Stimulated activated CD8-positive, alpha-beta memory T cell treated with anti-CD3 and anti-CD28 coated beads, Interleukin-12 subunit alpha, Interleukin-12 subunit beta, amount 100 ng/mL, for 1 hour (primary cell): Measurements from ENCODE around the gene APOH.

Source experiments
- DNase-seq: peaks from one replicate; pipeline ENCODE4 v3.0.0-alpha.2; 2020; ENCODE audit warnings: low read depth

The APOH gene

DNA sequence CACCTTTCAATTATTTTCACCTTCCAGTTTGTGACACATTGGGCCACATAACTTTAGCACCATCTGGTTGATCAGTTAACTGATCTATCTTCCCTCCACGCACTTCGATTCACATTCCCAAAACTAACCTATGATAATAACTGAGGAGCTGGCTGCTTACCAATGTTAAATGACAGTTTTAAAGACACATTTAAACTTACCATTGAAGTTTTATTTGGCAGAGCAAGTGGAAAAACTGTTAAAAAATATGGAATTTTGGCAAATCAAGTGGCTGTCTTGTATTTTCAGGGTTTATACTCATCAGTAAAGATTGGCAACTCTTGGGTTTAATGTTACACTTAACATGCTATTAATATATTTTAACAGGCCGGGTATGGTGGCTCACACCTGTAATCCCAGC, 5.4 kb upstream of the APOH start:
- DNase-seq, result no peak

DNA sequence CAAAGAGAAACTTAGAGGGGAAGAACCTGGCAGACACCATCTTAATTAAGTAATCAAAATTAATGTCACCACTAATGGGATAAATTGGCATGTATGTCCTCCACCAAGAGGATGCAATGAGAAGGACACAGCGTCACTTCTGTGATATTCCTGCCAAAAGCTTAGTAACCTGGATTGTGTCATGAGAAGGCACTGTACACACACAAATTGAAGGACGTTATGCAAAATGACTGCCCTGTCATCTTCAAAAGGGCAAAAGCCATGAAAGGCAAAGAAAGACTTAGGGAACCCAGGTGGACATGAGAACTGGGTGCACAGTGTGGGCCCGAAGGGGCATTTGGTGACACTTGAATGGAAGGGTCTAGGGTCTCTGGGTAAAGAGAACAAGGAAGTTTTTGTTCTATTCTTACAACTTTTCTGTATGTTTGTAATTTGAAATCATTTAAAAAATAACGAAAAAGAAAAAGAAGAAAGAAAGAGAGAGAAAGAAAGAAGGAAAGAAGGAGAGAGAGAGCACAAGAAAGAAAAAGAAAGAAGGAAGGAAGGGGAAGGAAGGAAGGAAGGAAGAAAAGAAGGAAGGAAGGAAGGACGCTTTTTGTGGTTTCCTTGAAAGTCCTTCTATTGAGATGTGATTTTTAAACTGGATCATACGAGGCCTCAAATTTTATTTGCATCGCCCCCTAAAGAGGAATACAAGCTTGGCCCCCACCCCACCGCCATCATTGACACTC, 4.0 kb upstream of the APOH start:
- no peak for DNase-seq

- DNase-seq, result no peak
Measured at GRCh38 chr17:66230922-66231591, 1.8 kb upstream of the APOH start.

GRCh38 chr17:66229783-66230538, 746 bp upstream of the APOH start:
- no peak for DNase-seq

DNA sequence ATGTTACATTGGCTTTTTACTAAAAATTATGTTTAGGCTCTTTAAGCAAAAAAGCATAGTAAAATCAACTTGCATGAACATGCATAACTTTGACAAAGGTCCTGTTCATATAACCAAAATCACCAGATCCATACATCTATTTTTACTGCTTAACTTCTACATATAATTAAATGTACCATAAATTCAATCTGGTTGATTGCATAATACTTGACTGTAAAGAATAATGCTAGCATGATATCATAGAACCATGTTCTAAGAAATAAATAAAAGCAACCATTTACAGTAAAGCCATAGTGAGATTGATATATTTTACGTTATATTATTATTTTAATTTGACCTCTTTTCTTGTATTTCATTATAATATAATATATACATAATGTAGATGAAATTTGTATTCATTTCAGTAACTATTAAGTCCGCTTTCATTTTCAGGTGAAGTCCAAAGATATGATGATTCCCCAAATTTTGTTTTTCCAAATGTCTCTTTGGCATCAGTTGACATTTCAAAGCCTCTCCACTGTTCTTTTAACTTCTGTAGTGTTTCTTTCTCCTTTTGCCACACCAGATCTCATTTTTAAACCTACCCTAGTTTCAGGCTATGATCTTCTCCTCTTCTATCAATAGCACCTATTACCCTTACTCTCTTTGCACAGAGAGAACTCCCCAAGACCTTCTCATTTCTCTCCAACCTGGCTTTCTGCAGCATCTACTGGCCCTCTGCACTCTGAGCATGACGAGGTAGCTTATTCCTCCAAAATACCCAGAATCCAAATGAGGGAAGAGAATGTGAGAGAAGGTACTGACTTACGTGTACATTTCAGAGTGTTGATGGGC, 1.8 kb downstream of the APOH start:
- DNase-seq, result no peak

DNA sequence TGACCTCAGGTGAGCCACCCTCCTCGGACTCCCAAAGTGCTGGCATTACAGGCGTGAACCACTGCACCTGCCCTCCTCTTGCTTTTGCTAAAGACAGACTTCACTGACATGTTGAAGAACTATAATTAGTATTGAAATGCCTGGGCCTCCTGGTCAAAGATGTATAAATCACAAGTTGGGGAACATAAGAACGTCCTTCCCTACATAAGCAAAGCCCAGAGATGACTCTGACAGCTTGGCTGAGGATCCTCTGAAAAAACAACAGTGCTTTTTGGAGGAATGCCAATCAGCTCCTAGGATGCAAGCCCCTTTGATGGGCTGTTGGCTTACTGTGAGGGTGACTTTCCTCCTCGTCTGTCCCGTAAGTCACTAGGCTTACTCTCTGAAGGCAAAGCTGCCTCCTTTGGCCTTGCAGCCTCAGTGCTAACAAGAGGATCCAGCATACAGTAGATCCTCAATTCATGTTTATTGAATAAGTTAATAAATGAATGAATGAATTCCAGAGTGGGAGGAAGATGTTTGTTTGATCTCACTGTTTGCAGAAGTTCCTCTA, 6.3 kb downstream of the APOH start:
- DNase-seq, result no peak

DNA sequence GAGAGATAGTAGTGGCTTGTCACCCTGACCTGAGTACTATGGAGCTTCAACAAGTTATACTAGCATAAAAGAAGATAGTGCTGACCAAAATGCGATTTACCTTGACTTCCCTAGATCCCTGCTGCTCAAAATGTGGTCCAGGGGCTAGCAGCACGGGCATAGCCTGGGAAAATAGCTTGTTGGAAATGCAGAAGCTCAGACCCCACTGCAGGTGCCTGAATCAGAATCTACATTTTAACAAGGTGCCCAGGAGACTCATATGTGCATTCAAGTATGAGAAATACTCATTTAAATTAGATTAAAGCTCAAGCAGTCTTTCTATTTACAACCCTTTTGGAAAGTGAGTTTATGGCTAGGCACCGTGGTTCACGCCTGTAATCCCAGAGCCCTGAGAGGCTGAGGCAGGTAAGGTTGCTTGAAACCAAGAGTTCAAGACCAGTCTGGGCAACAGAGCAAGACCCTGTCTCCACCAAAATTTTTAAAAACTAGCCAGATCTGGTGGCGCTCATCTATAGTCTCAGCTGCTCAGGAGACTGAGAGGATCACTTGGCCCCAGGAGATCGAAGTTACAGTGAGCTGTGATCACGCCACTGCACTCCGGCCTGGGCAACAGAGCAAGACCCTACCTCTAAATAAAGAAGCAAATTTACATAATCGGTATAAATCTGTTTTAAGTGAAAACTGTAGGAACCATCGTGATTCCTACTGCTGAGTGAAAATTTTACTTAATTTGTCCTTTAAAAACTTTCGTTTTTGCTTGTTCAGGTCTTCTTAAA, 7.3 kb downstream of the APOH start:
- no peak for DNase-seq

GRCh38 chr17:66221343-66221742, 7.9 kb downstream of the APOH start:
- no peak for DNase-seq

DNA sequence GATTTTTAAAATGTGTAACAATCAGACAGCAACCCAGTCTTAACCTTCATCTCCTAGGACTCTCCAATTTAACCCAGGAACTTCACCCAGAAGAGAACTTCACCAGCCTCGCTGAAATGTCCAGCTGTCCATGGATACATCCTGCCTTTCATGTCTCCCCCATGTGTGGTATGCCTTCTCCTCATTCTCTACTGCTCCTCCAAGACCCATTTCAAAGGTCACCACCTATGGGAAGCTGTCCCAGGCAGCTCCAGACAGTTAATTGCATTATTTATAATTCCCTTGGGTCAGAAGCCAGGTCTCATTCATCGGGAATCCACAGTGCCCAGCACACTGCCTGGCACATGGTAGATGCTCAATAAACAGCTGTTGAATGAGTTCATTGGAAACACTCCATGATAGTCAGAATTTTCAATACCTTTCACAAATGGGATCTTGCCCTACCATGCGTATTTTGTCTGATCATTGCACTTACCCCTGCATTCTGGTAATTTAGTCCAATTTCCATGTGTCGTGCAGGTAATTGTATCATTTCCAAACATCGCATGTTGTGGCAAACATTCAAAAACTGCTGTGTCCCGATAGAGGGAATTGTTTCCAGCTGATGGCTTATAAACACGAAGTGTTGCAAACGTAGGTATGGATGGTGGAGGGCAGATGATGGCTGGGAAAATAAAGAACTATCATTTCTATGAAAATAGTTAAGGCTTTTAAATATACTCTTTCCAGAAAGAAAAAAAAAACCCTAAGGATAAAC, 9.0 kb downstream of the APOH start:
- no peak for DNase-seq

- DNase-seq, result no peak
Measured at GRCh38 chr17:66215529-66215911, 13.7 kb downstream of the APOH start.

DNA sequence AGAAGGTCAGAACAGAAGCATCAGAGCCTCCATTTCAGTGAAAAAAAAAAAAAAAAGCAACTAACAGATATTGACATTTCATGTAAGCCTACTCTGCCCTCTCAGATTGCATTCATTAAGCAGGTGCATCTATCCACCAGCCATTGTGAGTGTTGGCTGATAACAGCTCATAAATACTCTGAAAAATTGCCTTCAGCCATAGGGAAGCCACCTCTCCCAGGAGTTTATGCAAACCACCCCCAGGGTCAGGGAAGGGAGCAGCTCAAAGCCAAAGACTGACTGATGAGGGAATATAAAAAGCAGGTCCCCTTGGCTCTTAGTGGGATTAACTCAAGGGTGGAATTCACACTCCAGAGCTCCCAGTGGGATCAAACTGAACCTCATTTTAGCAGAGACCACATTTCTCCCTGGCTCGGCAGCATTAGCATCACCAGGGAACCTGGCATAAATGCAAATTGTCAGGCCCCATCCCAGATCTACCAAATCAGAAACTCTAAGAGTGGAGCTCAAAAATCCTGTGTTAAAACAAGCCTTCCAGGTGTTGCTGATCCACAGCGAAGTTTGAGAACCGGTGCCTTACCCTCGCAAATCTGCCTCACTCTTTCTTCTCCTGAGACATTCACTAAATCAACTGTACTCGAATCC, 14.2 kb downstream of the APOH start:
- DNase-seq, result no peak

DNA sequence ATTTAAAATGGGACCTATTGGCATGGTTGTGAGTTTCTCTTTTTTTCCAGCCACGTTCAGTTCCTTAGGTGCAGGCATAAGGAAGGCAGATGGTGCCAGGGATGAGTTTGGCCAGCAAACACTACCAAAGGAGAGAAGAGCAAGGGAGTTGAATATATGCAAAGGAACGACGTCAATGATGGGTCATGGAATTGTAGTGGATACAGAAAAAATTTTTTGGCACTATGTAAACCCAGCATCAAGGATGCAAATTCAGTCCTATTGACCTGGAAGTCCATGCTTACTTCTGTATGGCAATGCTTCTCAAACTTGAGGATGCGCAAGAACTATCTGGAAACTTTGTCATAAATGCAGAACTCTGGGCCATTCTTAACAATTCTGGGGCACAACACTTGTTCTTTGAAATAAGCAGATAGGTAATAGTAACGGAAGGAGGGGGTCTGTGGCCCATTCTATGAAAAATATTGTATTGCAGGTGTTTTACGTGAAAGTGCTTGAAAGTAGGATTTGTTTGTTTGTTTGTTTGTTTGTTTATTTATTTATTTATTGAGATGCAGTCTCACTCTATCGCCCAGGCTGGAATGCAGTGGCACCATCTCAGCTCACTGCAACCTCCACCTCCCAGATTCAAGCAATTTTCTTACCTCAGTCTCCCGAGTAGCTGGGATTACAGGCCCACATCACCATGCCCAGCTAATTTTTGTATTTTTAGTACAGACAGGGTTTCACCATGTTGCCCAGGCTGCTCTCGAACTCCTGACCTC, 18.0 kb downstream of the APOH start:
- DNase-seq, result no peak

DNA sequence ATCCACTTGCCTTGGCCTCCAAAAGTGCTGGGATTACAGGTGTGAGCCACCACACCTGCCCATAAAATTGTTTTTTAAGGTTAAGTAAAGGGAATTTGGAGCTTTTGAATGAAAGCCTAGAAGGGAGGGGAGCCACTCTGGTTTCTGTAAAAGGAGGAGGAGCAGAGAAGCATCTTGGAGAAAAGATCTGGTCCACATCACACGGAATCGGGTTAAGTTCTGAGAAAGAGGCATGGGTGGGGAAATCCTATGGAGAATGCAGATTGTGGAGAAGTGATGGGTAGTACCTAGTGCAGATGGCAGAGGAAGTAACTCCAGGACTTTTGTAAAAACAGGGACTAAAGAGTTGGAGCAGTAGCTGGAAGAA, 19.0 kb downstream of the APOH start:
- DNase-seq, result no peak

- DNase-seq, result no peak
Measured at GRCh38 chr17:66207936-66208335, 21.3 kb downstream of the APOH start.

DNA sequence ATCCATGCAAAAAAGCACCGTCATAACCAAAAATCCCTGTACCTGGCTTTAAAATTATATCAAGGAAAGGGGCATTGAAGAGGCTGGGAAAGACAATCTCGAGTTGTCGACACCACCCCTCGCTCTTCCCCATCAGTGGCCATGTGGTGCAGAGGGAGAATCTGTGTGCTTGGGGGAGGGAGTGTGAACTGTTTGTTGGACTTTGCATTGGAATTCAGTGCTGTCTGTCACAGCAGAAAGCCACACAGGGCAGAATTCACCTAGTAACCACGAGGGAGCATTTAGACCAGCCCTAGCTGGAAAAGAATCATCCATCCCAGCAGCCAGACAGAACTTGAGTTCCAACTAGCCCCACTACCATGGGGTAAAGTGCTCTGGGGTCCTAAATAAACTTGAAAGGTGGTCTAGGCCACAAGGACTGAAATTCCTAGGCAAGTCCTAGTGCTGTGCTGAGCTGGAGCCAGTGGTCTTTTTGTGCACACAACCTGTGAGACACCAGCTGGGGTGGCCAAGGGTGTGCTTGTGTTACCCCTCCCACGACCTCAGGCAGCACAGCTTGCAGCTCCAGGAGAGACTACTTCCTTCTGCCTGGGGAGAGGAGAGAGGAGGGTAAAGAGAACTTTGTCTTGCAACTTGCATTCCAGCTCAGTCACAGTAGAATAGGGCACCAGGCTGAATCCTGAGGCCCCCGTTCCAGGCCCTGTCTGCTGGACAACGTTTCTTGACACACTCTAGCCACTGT, 25.8 kb downstream of the APOH start:
- no peak for DNase-seq

GRCh38 chr17:66200685-66201092, 28.5 kb downstream of the APOH start:
- peak; percentile 18 for DNase-seq

GRCh38 chr17:66198242-66198641, 31.0 kb downstream of the APOH start:
- DNase-seq, result no peak

DNA sequence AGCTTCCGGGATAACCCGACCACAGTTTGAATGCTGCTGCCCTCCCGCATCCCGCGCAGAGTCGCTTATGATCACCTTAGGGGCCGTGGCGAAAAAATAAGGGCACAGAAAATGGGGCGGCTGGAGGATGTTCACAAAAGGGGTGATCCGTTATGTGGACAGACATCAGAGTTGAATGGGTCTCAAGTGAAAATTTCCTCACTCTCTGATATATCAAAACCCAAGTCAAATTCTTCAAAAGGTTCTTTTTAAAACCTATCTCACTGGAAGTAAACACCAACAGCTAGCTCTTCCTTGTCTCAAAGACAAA, 36.9 kb downstream of the APOH start:
- DNase-seq, result no peak
